HepG2 (cell line): Measurements from ENCODE around the gene SHROOM1. TPM values are rescaled to one million over a fixed set of nuclear protein-coding genes. Genes with fewer than 3 reads are reported as not detected.

Source experiments
- KAT8 ChIP-seq: IDR thresholded peaks from 2 replicates; pipeline ENCODE4 v1.6.1; 2016; ENCODE audit warnings: missing genetic modification reagents, missing compliant biosample characterization
- KLF6 ChIP-seq: IDR thresholded peaks from 2 replicates; pipeline ENCODE4 v1.8.0; 2016; ENCODE audit warnings: missing biosample characterization, missing genetic modification reagents
- KLF9 ChIP-seq: IDR thresholded peaks from 2 replicates; pipeline ENCODE4 v1.6.1; 2016; ENCODE audit warnings: low read depth
- NFIC ChIP-seq: IDR thresholded peaks from 2 replicates; pipeline ENCODE4 v1.6.1; 2012; ENCODE audit warnings: mild to moderate bottlenecking, low read length, inconsistent platforms
- NRL ChIP-seq: sonication (generic); formaldehyde crosslinking; IDR thresholded peaks from 2 replicates; pipeline ENCODE4 v1.5.0; 2020; ENCODE audit warnings: missing genetic modification reagents, mild to moderate bottlenecking, moderate library complexity, borderline replicate concordance
- TBP ChIP-seq: sonication (generic); formaldehyde crosslinking; IDR thresholded peaks from 2 replicates; pipeline ENCODE4 v1.5.0; 2020; ENCODE audit warnings: missing genetic modification reagents
- TBX3 ChIP-seq: fragments of 450-650 bp; IDR thresholded peaks from 2 replicates; pipeline ENCODE4 v1.6.1; 2017; ENCODE audit warnings: antibody characterized with exemption, mild to moderate bottlenecking, inconsistent platforms, borderline replicate concordance
- ZNF136 ChIP-seq: sonication (generic); formaldehyde crosslinking; IDR thresholded peaks from 2 replicates; pipeline ENCODE4 v1.8.1; 2022; ENCODE audit warnings: low read depth, mild to moderate bottlenecking, moderate library complexity, missing genetic modification reagents
- ZNF205 ChIP-seq: IDR thresholded peaks from 2 replicates; pipeline ENCODE4 v1.6.1; 2018; ENCODE audit warnings: missing biosample characterization, missing genetic modification reagents
- ZNF367 ChIP-seq: sonication (generic); formaldehyde crosslinking; IDR thresholded peaks from 2 replicates; pipeline ENCODE4 v1.4.0; 2020; ENCODE audit warnings: missing genetic modification reagents, borderline replicate concordance
- ZNF382 ChIP-seq: sonication (generic); formaldehyde crosslinking; IDR thresholded peaks from 2 replicates; pipeline ENCODE4 v1.5.0; 2020; ENCODE audit warnings: missing genetic modification reagents, mild to moderate bottlenecking, borderline replicate concordance
- ZNF678 ChIP-seq: sonication (generic); formaldehyde crosslinking; IDR thresholded peaks from 2 replicates; pipeline ENCODE4 v1.4.0; 2020; ENCODE audit warnings: mild to moderate bottlenecking, missing genetic modification reagents
- ZNF816 ChIP-seq: sonication (generic); formaldehyde crosslinking; IDR thresholded peaks from 2 replicates; pipeline ENCODE4 v1.8.0; 2022; ENCODE audit warnings: missing genetic modification reagents, mild to moderate bottlenecking, borderline replicate concordance
- ZNF850 ChIP-seq: sonication (generic); formaldehyde crosslinking; conservative IDR thresholded peaks from 2 replicates; pipeline ENCODE4 v1.9.0; 2021; ENCODE audit warnings: mild to moderate bottlenecking, missing genetic modification reagents
- ZSCAN22 ChIP-seq: sonication (generic); formaldehyde crosslinking; IDR thresholded peaks from 2 replicates; pipeline ENCODE4 v1.4.0; 2020; ENCODE audit warnings: mild to moderate bottlenecking, missing genetic modification reagents
- polyA plus RNA-seq, 8 experiments: library from polyadenylated mRNA; depleted of rRNA in 3 of 8; stranded (reverse) in 7 of 8; unstranded in 1 of 8; fragments of >200 nt; fragmentation: Illumina TruSeq in 4 of 8; extraction: Trizol in 4 of 8; gene quantifications; 2 replicates each; pipeline versions ENCODE4 v1.2.1 to v1.2.3, GENCODE V29; 2011 to 2016; ENCODE audit warnings: low read depth in 4 of 8, missing spikeins in 1 of 8, mixed read lengths in 1 of 8; ENCODE audit not compliant: insufficient read depth in 1 of 8
- total RNA-seq, 5 experiments: library from RNA; depleted of rRNA; stranded (reverse); fragments of >200 nt; fragmentation: Illumina TruSeq; extraction: Trizol; gene quantifications; 2 replicates each; pipeline ENCODE4 v1.2.3, GENCODE V29; 2016; ENCODE audit warnings: low read depth in 1 of 5
- TF ChIP-seq, protein P1 (sequence below): IDR thresholded peaks from 2 replicates; pipeline ENCODE4 v1.6.1; 2012; ENCODE audit warnings: low read depth, low read length, improper control_type of control experiment
- TF ChIP-seq, protein P2 (sequence below): sonication (generic); formaldehyde crosslinking; IDR thresholded peaks from 2 replicates; pipeline ENCODE4 v1.5.0; 2020; ENCODE audit warnings: missing genetic modification reagents
- TF ChIP-seq, protein P3 (sequence below): sonication (generic); formaldehyde crosslinking; IDR thresholded peaks from 2 replicates; pipeline ENCODE4 v1.8.0; 2023; ENCODE audit warnings: mild to moderate bottlenecking, missing genetic modification reagents
- TF ChIP-seq, protein P4 (sequence below): sonication (generic); formaldehyde crosslinking; IDR thresholded peaks from 2 replicates; pipeline ENCODE4 v1.8.1; 2022; ENCODE audit warnings: low read depth, mild to moderate bottlenecking, missing genetic modification reagents
- TF ChIP-seq, protein P5 (sequence below): sonication (generic); formaldehyde crosslinking; IDR thresholded peaks from 2 replicates; pipeline ENCODE4 v1.8.0; 2022; ENCODE audit warnings: mild to moderate bottlenecking, missing genetic modification reagents; ENCODE audit not compliant: insufficient replicate concordance

The SHROOM1 gene
- total and polyA plus RNA-seq, 2 of the 13 experiments (the other 11 are each of a cell fraction or from before 2014, with no cell fraction given) = 18.2 to 25.7 TPM

DNA sequence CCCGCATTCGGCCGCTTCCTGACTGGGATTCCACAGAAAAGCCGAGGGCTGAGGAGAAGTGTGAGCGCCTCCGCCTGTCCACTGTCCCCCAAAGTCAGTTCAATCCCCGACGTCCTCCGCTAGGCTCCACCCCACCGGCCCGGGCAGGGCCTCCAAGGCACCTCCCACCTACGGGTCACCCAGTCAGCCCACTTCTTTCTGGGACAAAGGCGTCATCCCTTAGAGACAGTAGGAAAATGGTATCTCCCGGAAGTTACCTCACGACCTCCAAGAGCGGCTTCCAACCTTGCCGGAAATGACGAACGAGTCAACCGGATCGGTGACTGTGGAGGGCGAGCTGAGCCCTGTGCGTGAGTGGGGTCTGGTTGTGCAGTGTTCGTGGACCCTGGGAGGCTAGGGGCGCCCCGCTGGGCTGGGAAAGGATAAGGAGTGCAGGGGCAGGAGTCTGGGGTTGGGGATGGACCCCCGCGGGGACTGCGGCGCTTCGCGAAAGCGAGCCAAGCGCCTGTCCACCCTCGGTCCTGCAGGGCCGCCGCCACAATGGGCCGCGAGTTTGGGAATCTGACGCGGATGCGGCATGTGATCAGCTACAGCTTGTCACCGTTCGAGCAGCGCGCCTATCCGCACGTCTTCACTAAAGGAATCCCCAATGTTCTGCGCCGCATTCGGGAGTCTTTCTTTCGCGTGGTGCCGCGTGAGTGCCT, 36.0 kb upstream of the SHROOM1 start, which contains the start of the genes GDF9 and UQCRQ (continued):
- TF ChIP-seq ZNF205 (CRISPR knock-in tag) (peak; percentile 37; the same call in 1 of the 2 replicates), TBP (CRISPR knock-in tag) (no peak), TBX3 (peak; percentile 33; the same call in 1 of the 2 replicates), KLF9 (CRISPR knock-in tag) (no peak), KLF6 (no peak; the same call in 1 of the 2 replicates), ZNF850 (CRISPR knock-in tag) (no peak; the same call in 1 of the 2 replicates), ZNF678 (CRISPR knock-in tag) (no peak; the same call in 1 of the 2 replicates), ZNF136 (CRISPR knock-in tag) (peak; percentile 76; the same call in 1 of the 2 replicates), NRL (CRISPR knock-in tag) (no peak; the same call in 1 of the 2 replicates), ZNF367 (CRISPR knock-in tag) (no peak), NFIC (peak; percentile 10; the same call in 1 of the 2 replicates), ZSCAN22 (CRISPR knock-in tag) (no peak), ZNF816 (CRISPR knock-in tag) (no peak; the same call in 1 of the 2 replicates), KAT8 (CRISPR knock-in tag) (peak; percentile 89), ZNF382 (CRISPR knock-in tag) (no peak)
- TF ChIP-seq, protein P1, sequence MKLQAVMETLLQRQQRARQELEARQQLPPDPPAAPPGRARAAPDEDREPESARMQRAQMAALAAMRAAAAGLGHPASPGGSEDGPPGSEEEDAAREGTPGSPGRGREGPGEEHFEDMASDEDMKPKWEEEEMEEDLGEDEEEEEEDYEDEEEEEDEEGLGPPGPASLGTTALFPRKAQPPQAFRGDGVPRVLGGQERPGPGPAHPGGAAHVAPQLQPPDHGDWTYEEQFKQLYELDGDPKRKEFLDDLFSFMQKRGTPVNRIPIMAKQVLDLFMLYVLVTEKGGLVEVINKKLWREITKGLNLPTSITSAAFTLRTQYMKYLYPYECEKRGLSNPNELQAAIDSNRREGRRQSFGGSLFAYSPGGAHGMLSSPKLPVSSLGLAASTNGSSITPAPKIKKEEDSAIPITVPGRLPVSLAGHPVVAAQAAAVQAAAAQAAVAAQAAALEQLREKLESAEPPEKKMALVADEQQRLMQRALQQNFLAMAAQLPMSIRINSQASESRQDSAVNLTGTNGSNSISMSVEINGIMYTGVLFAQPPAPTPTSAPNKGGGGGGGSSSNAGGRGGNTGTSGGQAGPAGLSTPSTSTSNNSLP = no peak
- TF ChIP-seq, protein P2, sequence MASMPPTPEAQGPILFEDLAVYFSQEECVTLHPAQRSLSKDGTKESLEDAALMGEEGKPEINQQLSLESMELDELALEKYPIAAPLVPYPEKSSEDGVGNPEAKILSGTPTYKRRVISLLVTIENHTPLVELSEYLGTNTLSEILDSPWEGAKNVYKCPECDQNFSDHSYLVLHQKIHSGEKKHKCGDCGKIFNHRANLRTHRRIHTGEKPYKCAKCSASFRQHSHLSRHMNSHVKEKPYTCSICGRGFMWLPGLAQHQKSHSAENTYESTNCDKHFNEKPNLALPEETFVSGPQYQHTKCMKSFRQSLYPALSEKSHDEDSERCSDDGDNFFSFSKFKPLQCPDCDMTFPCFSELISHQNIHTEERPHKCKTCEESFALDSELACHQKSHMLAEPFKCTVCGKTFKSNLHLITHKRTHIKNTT = no peak
- TF ChIP-seq, protein P3, sequence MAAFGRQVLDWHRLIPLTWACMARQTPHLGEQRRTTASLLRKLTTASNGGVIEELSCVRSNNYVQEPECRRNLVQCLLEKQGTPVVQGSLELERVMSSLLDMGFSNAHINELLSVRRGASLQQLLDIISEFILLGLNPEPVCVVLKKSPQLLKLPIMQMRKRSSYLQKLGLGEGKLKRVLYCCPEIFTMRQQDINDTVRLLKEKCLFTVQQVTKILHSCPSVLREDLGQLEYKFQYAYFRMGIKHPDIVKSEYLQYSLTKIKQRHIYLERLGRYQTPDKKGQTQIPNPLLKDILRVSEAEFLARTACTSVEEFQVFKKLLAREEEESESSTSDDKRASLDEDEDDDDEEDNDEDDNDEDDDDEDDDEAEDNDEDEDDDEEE (CRISPR knock-in tag) = peak; percentile 28; the same call in 1 of the 2 replicates
- TF ChIP-seq, protein P4, sequence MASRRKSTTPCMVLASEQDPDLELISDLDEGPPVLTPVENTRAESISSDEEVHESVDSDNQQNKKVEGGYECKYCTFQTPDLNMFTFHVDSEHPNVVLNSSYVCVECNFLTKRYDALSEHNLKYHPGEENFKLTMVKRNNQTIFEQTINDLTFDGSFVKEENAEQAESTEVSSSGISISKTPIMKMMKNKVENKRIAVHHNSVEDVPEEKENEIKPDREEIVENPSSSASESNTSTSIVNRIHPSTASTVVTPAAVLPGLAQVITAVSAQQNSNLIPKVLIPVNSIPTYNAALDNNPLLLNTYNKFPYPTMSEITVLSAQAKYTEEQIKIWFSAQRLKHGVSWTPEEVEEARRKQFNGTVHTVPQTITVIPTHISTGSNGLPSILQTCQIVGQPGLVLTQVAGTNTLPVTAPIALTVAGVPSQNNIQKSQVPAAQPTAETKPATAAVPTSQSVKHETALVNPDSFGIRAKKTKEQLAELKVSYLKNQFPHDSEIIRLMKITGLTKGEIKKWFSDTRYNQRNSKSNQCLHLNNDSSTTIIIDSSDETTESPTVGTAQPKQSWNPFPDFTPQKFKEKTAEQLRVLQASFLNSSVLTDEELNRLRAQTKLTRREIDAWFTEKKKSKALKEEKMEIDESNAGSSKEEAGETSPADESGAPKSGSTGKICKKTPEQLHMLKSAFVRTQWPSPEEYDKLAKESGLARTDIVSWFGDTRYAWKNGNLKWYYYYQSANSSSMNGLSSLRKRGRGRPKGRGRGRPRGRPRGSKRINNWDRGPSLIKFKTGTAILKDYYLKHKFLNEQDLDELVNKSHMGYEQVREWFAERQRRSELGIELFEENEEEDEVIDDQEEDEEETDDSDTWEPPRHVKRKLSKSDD = peak; percentile 97
- TF ChIP-seq, protein P5, sequence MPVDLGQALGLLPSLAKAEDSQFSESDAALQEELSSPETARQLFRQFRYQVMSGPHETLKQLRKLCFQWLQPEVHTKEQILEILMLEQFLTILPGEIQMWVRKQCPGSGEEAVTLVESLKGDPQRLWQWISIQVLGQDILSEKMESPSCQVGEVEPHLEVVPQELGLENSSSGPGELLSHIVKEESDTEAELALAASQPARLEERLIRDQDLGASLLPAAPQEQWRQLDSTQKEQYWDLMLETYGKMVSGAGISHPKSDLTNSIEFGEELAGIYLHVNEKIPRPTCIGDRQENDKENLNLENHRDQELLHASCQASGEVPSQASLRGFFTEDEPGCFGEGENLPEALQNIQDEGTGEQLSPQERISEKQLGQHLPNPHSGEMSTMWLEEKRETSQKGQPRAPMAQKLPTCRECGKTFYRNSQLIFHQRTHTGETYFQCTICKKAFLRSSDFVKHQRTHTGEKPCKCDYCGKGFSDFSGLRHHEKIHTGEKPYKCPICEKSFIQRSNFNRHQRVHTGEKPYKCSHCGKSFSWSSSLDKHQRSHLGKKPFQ (CRISPR knock-in tag) = peak; percentile 77
